ENCODE results near the gene DYRK1B.

Gene DYRK1B

DNA sequence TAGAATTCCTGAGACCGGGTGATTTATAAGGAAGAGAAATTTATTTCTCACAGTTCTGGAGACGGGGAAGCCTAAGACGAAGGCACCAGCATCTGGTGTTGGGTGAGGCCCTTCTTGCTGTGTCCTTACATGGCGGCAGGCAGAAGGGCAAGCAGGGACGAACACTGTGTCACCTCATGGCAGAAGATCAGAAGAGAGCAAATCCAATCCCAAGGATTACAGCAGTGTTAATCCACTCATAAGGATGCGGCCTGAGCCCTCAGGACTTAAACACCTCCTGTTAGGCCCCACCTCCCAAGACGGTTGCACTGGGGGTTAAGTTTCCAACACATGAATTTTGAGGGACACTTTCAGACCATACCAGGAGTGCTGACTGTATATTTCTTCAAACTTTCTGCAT, 18.9 kb upstream of the DYRK1B start:
- no peak for DNase-seq

DNA sequence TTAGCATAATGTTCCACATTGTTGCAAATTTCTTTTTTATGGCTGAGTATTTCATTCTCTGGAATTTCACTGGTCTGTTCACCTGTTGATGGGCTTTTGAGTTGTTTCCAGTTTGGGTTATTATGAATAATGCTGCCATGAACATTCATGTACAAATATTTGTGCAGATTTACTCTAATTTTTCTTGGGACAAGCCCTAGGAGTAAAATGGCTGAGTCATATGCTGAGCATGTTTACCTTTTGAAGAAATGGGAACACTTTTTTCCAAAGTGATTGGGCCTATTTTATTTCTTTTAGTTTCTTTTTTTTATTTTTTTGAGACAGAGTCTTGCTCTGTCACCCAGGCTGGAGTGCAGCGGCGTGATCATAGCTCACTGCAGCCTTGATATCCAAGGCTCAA, 16.9 kb upstream of the DYRK1B start:
- DNase-seq = no peak

DNA sequence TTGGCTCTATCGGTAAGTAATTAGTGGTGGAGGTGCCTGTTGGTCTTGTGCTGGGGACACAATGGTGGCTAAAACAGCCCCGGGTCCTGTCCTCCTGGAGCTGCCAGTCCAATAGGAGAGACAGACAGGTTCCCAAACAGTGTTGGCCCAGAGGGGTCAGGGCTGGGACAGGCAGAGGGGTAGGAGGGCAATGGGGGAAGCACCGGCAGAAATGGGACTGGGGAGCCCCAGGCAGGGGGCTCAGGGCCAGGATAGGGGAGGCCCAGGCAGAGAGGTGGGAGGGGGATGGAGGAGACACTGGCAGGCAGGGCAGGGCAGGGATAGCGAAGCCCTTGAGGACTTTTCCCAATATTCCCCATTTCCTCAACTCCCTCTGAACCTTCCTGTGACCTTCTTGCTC, 14.4 kb upstream of the DYRK1B start:
- DNase-seq = no peak

DNA sequence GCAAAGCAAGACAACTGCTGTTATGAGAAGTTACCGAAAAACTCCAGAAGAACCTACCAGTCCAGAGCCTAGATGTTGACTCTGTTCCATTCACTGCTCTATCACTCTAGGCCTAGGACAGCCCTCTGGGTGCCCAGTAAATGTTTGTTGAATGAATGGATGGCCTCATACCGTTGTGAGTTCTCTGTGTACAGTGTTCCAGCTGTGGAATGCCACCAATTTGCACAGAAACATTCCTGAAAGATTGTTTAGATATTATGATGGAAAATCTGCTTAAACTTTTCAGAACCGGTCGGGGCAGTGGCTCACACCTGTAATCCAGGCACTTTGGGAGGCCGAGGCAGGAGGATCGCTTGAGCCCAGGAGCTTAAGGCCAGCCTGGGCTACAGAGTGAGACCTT, 13.6 kb upstream of the DYRK1B start:
- DNase-seq = no peak

DNA sequence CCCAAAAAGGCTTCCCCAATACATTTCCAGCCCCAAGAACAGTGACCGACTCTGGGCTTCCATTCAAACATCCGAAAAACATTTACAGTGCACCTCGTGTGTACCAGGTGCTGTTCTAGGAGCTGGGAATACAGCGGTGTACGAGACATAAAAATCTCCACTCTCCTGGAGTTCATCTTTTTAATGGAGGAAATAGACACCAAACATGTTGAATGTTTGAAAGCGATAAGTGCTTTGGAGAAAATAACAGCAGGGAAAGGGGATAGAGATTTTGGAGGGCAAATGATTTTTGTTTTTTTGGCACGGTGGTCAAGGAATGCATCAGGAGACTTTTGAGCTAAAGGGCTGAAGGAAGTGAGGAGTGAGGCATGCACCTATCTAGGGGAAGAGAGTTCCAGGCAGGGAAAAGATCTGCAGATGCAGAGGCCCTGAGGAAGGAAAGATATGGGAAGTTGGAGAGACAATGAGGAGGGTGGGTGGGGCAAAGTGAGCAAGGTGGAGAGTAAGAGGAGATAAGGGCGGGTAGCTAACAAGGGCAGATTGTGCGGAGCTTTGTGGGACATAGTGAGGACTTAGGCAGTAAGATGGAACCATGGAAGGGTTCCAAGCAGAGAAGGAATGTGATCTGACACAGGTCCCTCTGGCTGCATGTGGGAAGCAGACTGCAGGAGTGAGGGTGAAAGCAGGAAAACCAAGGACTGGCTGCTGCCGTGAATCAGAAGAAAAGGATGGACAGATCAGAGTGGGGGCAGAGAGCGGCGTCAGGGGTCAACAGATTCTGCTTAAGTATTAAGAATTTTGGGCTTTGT, 12.9 kb upstream of the DYRK1B start:
- no peak for DNase-seq

DNA sequence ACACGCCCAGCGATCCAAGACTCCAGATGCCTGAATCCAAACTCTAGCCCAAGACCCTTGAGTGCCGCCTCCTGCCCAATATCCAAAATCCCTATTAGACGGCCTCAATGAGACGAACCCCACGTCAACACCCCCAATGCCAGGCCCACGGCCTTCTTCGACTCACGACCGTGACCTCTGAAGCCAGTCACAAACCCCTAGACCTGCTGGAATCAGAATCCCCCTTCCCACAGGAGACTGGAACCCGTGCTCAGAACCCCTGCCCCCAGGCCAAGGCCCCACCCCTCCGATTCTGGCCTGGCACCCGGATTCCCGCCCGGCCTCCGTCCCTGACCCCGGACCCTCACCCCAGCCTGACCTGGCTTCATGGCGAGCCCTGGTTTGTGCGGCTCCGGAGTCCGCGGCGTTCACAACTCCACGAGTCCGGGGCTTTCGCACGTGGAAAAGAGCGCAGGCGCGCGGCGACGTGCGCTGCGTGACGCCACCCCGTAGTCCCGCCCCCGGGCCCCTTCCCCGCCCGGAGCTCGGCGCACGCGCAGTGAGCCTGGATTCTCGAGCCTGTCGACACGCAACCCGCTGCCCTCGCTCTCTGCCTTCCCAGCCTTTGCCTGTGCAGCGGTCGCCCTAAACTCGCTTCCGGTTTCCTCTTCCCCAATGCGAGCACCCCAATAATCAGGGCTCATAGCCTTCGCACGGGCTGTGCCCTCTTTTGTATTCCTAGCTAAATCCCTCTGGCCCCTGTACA, 12.1 kb upstream of the DYRK1B start, which contains the start of gene FBL:
Gene FBL, minus strand, starts transcription at position 447 of the 745 bp plus-strand sequence. Its CDS starts 79 bp downstream, at position 368.
- peak; percentile 96 for DNase-seq

DNA sequence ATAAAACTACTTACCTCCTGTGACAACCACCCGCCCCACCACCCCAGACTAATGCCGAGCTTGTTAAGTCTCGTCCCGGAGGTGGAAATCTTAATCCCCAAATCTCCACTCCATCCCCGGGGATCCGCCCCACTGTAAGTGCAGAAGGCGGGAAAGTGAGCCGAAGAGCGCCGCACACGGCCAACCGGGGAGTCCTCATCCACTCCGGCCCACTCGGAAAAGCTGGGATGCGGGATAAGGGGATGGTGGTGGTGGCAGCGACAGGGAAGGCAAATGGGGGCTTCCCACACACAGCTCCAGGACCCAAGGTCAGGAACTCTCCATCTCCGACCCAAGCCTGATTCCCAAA, 11.6 kb upstream of the DYRK1B start:
- DNase-seq = no peak

DNA sequence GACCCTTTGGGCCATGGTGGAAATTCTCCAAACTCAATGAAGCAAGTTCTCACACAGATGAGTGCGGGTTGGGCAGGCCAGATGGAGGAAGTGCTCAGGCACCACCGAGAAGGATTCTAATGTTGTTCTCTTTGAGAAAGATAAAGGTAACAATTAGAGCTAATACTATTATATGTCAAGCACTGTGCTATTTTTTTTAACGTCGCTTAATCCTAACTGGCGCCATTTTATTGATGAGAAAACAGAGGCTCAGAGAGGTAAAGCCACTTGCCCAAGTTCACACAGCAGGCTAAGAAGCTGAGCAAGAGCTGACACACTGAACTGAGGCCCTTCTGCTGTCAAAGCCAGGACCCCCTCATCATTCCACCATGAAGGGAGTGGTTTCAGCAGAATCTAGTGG, 11.2 kb upstream of the DYRK1B start:
- DNase-seq = no peak

DNA sequence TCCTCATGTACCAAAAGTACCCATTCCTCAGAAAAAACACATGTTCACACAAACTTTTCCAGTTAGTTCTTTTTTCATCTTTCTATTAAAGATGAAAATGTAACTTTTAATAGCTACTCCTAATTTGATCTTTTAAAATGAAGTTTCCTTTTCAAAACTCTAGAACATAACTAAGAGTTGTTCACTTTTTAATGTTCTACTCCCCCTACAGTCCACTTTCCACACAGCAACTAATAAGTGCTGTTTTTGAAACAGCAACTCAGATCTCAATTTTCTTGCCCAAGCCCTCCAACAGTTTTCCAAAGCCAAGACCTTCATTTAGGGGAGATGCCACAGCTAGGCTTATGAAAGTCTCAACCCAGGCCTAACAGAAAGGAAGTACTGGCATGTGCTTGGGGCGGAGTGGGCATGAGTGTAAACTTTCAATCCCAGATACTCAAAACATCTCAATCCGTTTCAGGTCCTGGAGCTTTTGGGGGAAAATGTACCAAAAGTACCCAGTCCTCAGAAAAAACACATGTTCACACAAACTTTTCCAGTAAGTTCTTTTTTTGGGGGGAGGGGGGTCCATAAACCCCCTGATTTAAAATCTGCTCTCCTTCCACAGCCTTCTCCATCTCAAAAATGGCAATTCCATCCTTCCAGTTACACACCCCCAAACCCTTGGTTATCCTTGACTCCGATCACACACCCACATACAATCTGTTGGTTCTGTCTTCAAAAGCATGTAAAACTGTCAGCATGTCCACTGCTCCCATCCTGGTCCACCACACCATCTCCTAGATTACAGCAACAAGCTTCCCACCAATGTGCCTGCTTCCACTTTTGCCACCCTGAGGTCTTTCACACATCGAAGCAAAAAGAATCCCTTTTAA, 10.2 kb upstream of the DYRK1B start:
- DNase-seq = peak; percentile 74

DNA sequence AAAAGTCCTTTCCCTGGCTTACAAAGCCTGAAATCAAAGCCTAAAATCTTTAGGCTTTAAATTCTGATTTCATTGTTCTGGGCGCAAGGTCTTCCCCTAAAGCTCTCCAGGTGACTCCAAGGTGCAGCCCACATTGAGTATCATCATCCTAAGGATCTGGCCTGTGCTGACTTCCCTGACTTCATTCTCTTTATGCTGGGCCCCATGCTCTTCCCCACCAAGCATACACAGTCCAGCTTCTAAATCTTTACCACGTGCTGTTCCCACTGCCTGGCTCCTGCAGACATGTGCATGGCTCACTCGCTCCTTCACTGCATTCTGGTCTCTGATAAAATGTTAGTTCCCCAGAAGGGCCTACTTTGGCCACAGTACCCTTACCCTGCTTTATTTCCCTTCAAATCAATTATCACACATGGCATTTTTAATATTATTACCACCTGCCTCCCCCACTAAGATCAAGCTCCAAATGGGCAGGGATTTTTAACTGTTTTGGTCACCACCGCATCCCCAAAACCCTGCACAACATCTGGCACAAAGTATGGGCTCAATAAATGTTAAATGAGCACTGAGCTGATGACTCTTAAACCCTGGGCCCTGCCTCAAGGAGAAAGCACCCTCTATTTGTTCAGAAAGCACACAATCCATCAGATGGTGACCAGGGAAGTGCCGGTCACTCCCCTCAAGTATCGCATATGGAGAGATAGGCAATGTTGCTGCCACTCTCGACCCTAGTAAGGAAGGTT, 8.9 kb upstream of the DYRK1B start:
- DNase-seq = no peak

DNA sequence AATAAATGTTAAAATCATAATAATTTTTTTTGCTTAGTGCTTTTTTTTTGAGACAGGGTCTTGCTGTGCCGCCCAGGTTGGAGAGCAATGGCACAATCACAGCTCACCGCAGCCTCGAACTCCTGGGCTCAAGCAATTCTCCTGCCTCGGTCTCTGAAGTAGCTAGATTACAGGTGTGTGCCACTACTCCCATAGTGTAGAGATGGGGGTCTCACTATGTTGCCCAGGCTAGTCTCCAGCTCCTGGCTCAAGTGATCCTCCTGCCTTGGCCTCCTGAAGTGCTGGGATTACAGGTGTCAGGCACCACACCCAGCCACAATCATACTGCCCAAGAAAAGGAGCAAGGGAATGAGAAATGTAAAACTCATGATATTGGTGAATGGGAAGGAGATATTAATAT, 7.1 kb upstream of the DYRK1B start:
- no peak for DNase-seq

DNA sequence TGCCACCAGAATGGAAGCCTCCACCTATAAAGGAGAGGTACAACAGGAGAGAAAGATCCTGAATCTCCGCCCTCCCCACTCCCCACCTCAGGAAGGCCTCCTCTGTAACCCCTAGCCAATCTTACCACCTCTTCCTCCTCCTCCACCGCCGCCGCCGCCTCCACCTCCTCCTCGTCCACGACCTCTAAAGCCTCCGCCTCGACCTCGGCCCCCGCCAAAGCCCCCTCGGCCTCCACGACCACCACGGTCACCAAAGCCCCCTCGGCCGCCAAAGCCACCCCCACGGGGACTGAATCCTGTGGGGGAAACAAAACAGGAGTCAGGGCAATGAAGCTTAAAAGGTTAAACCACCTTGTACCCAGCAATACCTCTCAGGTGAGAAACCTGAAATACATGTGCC, 6.5 kb upstream of the DYRK1B start:
- no peak for DNase-seq

DNA sequence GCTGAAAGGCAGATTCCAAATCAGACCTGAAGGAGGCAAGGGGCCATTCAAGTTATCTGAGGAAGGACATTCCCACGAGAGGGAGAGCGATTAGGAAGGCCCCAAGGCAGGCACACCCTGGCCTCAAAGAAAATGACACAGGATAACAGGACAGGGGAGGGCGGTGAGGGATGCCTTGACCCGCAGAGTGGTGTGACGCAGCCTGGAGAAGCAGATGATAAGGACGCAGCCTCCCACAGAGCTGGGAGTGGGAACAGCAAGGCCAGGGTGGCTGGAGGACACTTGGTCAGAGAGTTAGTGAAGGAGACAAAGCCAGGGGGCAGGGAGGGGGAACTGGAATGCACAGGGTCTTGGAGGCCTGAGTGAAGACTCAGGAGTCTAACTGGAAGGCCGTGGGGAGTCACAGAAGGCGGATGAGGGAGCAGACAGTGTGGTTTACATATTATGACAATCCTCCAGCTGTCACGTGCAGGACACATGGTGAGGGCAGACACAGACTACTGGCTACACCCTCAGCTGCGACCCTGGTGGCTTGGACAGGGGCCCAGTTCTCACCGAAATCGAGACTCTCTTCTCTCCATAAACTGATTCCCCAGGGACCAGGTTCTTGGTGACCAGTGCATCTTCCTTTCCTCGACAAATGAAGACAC, 5.8 kb upstream of the DYRK1B start:
- no peak for DNase-seq

DNA sequence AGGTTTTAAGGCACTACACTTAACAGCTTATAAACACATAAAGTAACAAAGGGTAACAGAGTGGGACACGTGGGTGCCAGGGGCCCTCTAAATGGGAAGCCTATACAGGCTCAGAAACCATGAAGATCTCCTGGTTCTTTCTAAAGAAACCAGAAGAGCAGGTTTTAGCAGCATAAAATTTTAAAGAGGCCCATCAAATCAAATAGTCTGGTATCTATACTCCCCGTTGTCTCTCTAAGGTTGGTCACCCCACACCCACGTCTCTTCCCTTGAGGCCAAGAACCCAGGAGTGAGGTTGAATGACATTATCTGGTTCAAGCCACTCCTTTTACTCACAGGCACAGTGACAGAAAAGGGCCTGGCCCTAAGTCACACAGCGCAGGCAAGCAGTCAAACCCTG, 4.6 kb upstream of the DYRK1B start:
- DNase-seq = no peak

DNA sequence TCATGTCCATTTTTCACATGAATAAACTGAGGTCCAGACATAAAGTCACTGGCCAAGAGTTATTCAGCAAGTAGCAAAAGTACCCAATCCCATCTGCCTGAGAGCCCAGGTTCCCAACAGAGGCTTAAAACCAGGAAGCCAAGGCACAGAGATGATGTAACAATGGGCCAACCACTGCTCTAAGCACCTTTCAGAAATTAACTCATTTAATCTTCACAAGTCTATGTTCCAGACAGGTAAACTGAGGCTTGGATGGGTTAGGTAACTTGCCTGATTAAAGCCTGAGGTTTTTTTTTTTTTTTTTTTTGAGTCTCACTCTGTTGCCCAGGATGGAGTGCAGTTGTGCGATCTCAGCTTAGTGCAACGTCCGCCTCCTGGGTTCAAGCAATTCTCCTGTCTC, 4.0 kb upstream of the DYRK1B start:
- DNase-seq = no peak

DNA sequence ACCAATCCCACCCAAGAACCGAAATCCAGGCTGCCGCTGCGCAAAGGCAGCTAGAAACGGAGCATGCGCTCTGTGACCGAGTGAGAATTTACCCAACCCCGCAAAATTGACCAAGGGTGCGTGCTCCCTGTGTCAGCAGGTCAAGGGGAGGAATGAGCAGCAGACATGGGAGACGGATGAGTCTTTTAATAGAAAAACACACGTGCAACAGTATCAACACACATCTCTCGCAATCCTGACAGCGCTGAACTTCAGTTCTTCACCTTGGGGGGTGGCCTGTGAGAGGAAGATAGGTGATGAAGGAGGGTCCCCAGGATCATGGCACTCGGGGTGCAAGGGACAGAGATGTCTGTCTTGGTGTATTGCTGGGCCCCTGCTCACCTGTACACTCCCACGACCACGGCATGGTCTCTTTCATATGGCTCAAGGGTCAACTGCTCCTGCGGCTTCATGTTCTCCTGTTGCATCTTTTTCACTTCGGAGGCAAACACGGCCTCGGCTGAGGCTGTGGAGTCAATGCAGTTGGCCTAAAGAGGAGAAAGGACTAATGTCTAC, 402 bp upstream of the DYRK1B start:
- DNase-seq = no peak

DNA sequence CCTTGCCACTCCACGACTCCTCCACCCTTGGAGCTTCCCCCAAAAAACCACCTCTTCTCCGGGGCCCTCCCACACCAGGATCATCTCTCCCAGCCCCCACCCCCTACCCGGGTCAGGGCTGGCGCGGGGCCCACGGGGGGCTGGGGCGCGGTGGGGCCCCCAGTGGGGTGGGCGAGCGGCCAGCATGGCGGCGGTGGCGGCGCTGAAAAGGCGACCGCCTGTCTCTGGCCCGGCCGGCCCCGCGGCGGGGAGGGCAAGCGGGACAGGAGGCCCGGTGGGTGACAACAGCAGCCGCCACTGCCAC, 850 bp downstream of the DYRK1B start:
- DNase-seq = no peak

DNA sequence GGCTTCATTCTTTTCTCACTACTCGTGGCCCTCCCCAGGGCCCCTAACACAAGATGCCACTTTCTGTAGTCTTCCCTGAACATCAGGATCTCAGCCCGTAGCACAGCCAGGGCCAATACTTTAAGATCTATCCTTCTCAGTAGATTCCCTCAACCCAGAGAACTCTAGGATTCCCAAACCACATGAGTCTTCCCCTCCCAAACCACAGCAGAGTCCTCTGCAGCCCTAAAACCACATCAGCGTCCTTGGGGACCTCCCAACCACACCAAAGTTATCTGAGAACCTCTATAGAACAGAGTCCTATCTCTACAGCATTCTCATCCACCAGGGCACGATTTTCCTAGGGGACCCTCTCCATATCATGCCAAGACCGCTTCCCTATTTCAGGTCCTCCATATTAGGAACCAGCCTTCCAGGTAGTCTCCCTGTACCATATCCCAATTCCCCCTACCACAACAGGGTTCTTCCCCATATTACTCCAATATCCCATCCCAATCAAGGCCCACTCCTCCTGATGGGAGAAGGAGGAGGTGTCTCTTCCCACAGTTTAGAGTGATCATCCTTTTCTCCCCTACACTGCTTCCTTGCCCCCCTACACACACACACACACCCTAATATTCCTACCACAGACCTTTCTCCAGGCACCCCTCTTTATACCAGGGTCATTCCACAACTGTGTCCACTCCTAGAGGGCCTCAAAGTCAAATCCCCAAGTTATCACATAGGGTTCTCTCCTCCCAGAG, 1.4 kb downstream of the DYRK1B start:
- DNase-seq = peak; percentile 30

DNA sequence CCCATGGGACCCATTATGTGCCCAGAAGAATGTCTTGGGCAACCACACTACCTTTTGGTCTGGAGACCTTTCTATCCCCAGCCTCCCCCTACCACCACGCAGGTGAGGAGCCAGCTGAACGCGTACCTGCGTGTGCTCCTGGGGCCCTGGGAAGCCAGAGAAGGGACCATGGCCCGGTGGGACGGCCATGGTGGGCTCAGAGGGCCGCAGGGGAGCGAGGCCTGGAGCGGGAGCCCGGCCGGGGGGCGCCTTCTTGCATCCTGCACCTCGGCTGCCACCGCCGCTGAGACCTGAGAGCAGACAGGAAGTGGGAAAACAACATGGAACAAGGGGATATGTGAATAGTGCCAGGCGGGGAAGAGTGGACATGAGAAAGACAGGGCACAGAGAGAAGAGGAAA, 2.3 kb downstream of the DYRK1B start:
- DNase-seq = no peak

DNA sequence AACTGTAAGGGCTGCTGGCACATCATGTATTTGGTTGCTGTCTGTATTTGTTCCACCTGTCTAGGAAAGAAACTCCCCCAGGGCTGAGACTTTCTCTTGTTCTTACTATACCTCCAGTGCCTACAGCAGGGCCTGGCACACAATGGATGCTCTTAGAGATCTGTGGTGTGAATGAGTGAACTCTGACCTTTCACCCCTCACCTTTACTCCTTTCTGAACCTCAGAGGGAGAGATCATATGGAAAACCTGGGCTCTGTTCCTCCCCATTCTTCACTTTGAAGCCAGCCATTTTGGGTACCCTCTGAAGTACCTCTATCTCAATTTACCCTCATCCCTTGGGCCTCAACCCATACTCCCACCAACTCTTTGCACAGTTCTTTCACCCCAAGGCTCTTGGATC, 3.1 kb downstream of the DYRK1B start:
- no peak for DNase-seq

DNA sequence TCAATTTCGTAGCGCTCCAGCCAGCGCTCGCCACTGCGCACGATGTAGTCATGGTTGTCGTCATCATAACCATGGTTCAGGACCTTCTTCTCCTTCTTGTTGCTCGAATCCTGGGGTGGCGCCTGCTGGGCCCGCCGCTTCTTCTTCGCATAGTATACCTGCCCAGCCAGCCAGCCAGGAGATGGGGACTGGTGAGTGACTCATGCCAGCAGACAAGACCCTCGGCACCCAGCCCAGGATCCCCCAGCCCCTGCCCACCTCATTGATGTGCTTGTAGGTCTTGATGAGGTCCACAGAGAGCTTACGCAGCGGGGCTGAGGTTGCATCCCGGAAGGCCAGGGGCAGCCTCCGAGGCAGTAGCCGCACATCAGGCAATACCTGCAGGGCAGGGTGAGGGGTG, 3.6 kb downstream of the DYRK1B start:
- DNase-seq = no peak
